B cell (primary cell): ENCODE measurements around the gene SPN.

ENCODE experiments used
- CTCF ChIP-seq: fragments of 200-600 bp; IDR thresholded peaks from one replicate; pipeline ENCODE4 v1.8.0; 2022; ENCODE audit warnings: antibody characterized with exemption, mild to moderate bottlenecking
- EZH2 ChIP-seq: IDR thresholded peaks from 2 replicates; pipeline ENCODE4 v1.6.1; 2012; ENCODE audit warnings: borderline replicate concordance, low read depth, mild to moderate bottlenecking, moderate library complexity, low read length; ENCODE audit not compliant: insufficient read depth, poor library complexity, severe bottlenecking

- TF ChIP-seq CTCF (no peak), EZH2 (no peak)
These were observed 38.1 kb downstream of the SPN start for GRCh38 chr16:29701214-29701555.
